Activated CD4-positive, alpha-beta T cell treated with anti-CD3 and anti-CD28 coated beads for 24 hours (primary cell): ENCODE measurements around the gene SEMG2.

ENCODE experiments used
- DNase-seq, 2 donors: peaks; one replicate each; pipeline ENCODE4 v3.0.0-alpha.2; 2020; ENCODE audit warnings: low read depth in 2 of 2

The SEMG2 gene

GRCh38 chr20:45221076-45221475 is at the start of gene SEMG2:
TSS of gene SEMG2 (plus strand) at chr20:45221373. CDS start at chr20:45221390, 17 bp downstream.
- DNase-seq = no peak

GRCh38 chr20:45173522-45173921 is 47.7 kb upstream of the SEMG2 start:
- no peak for DNase-seq

- no peak for DNase-seq
These were observed 46.5 kb upstream of the SEMG2 start, which contains the start of gene PI3 for GRCh38 chr20:45174434-45175364. TSS of gene PI3 (plus strand) at chr20:45174902. CDS start at chr20:45174923, 21 bp downstream.

- DNase-seq = no peak
These were observed 44.5 kb upstream of the SEMG2 start for GRCh38 chr20:45176526-45177267.

GRCh38 chr20:45179166-45179565 is 42.0 kb upstream of the SEMG2 start:
- DNase-seq = no peak

GRCh38 chr20:45181639-45182038 is 39.5 kb upstream of the SEMG2 start:
- no peak for DNase-seq

GRCh38 chr20:45183084-45183483 is 38.1 kb upstream of the SEMG2 start:
- no peak for DNase-seq

GRCh38 chr20:45187693-45188092 is 33.5 kb upstream of the SEMG2 start:
- DNase-seq = no peak

- no peak for DNase-seq
These were observed 32.0 kb upstream of the SEMG2 start for GRCh38 chr20:45189067-45189609.

GRCh38 chr20:45189861-45190260 is 31.3 kb upstream of the SEMG2 start:
- no peak for DNase-seq

- no peak for DNase-seq
These were observed 29.2 kb upstream of the SEMG2 start for GRCh38 chr20:45191926-45192325.

- no peak for DNase-seq
These were observed 27.8 kb upstream of the SEMG2 start for GRCh38 chr20:45193331-45193730.

GRCh38 chr20:45206725-45207124 is 14.4 kb upstream of the SEMG2 start, which contains the start of gene SEMG1:
TSS of gene SEMG1 (plus strand) at chr20:45207033. CDS start at chr20:45207054, 21 bp downstream.
- no peak for DNase-seq

- DNase-seq = no peak
These were observed 11.2 kb upstream of the SEMG2 start for GRCh38 chr20:45209924-45210323.

GRCh38 chr20:45211569-45212474 is 9.4 kb upstream of the SEMG2 start:
- no peak for DNase-seq

- DNase-seq = no peak
These were observed 8.3 kb upstream of the SEMG2 start for GRCh38 chr20:45212836-45213235.

GRCh38 chr20:45218124-45218523 is 3.0 kb upstream of the SEMG2 start:
- no peak for DNase-seq

GRCh38 chr20:45218636-45219035 is 2.5 kb upstream of the SEMG2 start:
- no peak for DNase-seq

GRCh38 chr20:45223136-45223535 is 2.0 kb downstream of the SEMG2 start:
- DNase-seq = no peak

- DNase-seq = no peak
These were observed 5.1 kb downstream of the SEMG2 start for GRCh38 chr20:45226287-45226686.
